Central memory CD8-positive, alpha-beta T cell (primary cell): Measurements from ENCODE around the gene PCSK6.

Experiments
- ATAC-seq: fragments of 150-1000 bp; cut with Tn5 transposase; replicated peaks from 2 replicates; pipeline ENCODE4 v1.10.0; 2022; ENCODE audit warnings: mild to moderate bottlenecking, moderate FRiP score, moderate number of reproducible peaks; ENCODE audit not compliant: poor library complexity, severe bottlenecking; ENCODE audit errors: extremely low read depth
- DNase-seq, 2 donors: peaks; one replicate each; pipeline ENCODE4 v3.0.0; 2021; ENCODE audit warnings: low spot score in 2 of 2
- H3K27ac Mint-ChIP-seq: one replicate; pipeline ENCODE4 v1.8.0; 2022; ENCODE audit warnings: low read depth, mild to moderate bottlenecking, moderate library complexity, mixed read lengths
- H3K27me3 Mint-ChIP-seq: one replicate; pipeline ENCODE4 v1.8.0; 2022; ENCODE audit warnings: mixed read lengths
- H3K36me3 Mint-ChIP-seq: one replicate; pipeline ENCODE4 v1.8.0; 2022; ENCODE audit warnings: mild to moderate bottlenecking, moderate library complexity, mixed read lengths; ENCODE audit not compliant: insufficient read depth
- H3K4me1 Mint-ChIP-seq: one replicate; pipeline ENCODE4 v1.8.0; 2022; ENCODE audit warnings: mixed read lengths
- H3K4me3 Mint-ChIP-seq: one replicate; pipeline ENCODE4 v1.8.0; 2022; ENCODE audit warnings: mild to moderate bottlenecking, moderate library complexity, mixed read lengths
- H3K9me3 Mint-ChIP-seq: one replicate; pipeline ENCODE4 v1.8.0; 2022; ENCODE audit warnings: mixed read lengths

Gene PCSK6

GRCh38 chr15:101355678-101356464 lies 133.6 kb downstream of the PCSK6 start:
- Mint-ChIP-seq H3K4me1 (no peaks in the 10 kb centered on the region), H3K27ac (no peak overlapping the region), H3K4me3 (no peak overlapping the region), H3K9me3 (no peaks in the 10 kb centered on the region), H3K27me3 (peaks cover 49% of the 10 kb centered on the region), H3K36me3 (no peaks in the 10 kb centered on the region)
- ATAC-seq = no peak
- no peak for DNase-seq

DNA sequence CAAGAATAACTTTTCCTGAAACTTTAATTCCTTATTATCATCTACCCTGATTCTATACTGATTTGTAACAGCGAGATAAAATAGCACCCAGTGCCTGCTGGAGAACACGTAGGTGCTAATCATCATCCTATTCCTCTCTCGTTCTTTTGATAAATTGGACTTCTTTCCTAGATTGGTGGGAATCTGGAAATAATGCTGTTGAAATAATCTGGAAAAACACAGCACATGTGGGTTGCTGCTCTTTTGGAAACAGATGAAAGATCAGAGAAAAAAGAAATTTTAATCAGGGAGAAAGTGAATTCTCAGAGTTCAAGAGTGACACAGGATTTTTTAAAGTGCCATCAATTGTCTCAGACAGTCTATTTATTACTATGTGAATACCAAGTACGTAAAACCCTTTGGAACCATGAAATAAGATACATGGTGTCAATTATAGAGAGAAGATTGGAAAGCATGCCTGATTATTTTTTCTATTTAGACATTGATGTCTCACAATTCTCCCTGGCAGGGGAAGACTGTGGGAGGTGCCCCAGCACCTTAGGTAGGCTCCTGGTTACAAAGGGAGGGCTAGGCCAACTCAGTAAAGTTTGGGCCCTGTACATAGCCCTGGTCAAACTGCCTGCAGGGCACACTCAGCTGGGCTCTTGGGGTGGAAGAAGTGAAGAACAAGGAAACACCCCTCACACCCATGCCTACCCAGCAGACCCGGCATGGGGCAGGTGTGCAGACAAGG lies 134.4 kb downstream of the PCSK6 start:
- H3K9me3 Mint-ChIP-seq = no peaks in the 10 kb centered on the region
- H3K36me3 Mint-ChIP-seq = no peaks in the 10 kb centered on the region
- DNase-seq = no peak
- peaks cover 50% of the 10 kb centered on the region for H3K27me3 Mint-ChIP-seq
- H3K4me1 Mint-ChIP-seq = no peaks in the 10 kb centered on the region
- no peak overlapping the region for H3K4me3 Mint-ChIP-seq
- ATAC-seq = no peak
- no peak overlapping the region for H3K27ac Mint-ChIP-seq

GRCh38 chr15:101353240-101353639 lies 136.3 kb downstream of the PCSK6 start:
- Mint-ChIP-seq H3K27me3 (peaks cover 64% of the 10 kb centered on the region), H3K4me3 (no peak overlapping the region), H3K9me3 (no peaks in the 10 kb centered on the region), H3K27ac (no peak overlapping the region), H3K4me1 (no peaks in the 10 kb centered on the region), H3K36me3 (no peaks in the 10 kb centered on the region)
- DNase-seq (no peak), ATAC-seq (no peak)

GRCh38 chr15:101351736-101352135 lies 137.8 kb downstream of the PCSK6 start:
- H3K9me3 Mint-ChIP-seq = no peaks in the 10 kb centered on the region
- no peaks in the 10 kb centered on the region for H3K4me1 Mint-ChIP-seq
- DNase-seq = no peak
- no peaks in the 10 kb centered on the region for H3K36me3 Mint-ChIP-seq
- H3K4me3 Mint-ChIP-seq = no peak overlapping the region
- no peak overlapping the region for H3K27ac Mint-ChIP-seq
- H3K27me3 Mint-ChIP-seq = peaks cover 79% of the 10 kb centered on the region
- ATAC-seq = no peak

DNA sequence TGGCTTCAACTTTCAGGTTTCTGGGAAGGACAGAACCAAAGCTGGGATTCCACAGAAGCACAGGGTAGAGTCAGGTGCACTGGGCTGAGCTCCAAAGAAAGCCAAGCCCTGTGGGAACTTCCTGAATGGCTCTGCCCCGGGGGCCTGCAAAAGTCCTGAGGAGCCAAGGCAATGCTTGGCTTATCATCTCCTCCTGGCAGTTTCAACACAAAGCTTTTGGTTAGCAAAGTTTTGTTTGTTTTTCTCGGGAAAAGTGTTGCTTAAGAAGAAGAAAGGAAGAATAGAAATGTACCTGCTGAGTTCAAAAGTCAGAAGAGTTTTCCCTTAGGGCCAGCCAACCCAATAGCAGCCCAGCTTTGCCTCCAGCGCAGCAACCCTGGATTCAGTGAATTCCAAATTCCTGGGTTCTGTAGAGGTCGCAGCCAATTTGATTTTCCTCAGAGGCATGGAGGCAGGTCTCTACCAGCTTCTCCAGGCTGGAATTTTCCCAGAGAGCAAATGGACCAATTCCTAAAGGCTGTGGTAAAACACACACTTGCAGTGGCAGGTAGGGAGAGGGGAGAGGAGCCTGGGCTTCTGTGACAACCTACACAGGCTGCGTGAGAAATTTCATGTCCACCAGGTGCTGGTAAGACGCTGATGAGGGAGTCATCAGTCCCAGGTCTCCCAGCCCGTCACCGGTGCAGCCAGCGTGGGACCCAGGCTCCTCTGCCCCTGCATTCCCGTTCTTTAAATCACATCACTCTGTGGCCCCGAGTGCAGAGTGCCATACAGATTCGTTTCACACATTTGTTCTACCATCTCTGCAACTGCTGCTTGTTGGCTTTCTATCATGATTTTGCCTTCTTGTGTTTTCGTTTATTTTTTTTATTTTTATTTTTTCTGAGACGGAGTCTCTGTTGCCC lies 140.2 kb downstream of the PCSK6 start:
- H3K4me3 Mint-ChIP-seq = no peak overlapping the region
- DNase-seq (no peak), ATAC-seq (no peak)
- no peaks in the 10 kb centered on the region for H3K36me3 Mint-ChIP-seq
- no peaks in the 10 kb centered on the region for H3K4me1 Mint-ChIP-seq
- no peak overlapping the region for H3K27ac Mint-ChIP-seq
- H3K9me3 Mint-ChIP-seq = no peaks in the 10 kb centered on the region
- peaks cover 87% of the 10 kb centered on the region for H3K27me3 Mint-ChIP-seq

DNA sequence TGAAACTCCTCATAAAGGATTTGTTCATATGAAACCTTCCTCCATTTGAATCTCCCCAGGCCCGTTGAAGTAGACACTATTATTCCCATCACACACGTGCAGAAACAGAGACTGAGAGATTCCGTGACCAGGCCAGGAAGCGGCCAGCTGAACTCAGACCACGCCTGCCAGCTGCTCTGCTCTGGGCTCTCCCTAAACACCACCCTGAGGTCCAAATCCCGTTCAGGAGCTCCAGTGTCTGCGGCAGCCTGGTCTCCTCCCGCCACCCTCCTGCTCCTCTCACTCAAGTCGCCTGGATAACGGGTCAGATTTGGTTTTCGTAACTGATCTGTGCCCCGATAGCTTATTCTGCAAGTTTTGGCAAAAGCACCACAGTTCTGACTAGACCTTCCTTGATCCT lies 140.9 kb downstream of the PCSK6 start:
- Mint-ChIP-seq H3K4me1 (no peaks in the 10 kb centered on the region), H3K36me3 (no peaks in the 10 kb centered on the region), H3K4me3 (no peak overlapping the region), H3K27me3 (peaks cover 87% of the 10 kb centered on the region), H3K27ac (no peak overlapping the region), H3K9me3 (no peaks in the 10 kb centered on the region)
- ATAC-seq = no peak
- no peak for DNase-seq

GRCh38 chr15:101348015-101348414 lies 141.5 kb downstream of the PCSK6 start:
- Mint-ChIP-seq H3K36me3 (no peaks in the 10 kb centered on the region), H3K9me3 (no peaks in the 10 kb centered on the region), H3K4me3 (no peak overlapping the region), H3K27me3 (peaks cover 87% of the 10 kb centered on the region), H3K4me1 (no peaks in the 10 kb centered on the region), H3K27ac (no peak overlapping the region)
- no peak for ATAC-seq
- DNase-seq = no peak

DNA sequence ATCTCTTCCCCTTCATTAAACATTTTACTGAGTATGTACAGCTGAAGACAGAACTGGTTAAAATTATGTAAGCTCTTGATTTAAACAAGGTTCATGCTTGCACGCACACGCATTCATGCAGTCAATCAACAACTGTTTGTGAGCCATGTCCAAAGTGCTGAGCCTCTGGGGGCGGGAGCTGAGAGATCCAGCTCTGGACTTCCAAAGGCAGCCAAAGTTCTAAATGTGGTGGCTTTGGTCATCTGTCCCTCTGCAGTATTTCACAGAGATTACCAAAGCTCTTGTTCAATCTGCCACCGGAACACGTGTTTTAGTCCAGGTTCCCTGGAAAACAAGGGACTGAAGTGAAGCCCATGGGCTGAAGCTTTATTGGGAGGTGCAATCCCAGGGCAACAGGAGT lies 142.1 kb downstream of the PCSK6 start:
- Mint-ChIP-seq H3K36me3 (no peaks in the 10 kb centered on the region), H3K4me1 (no peaks in the 10 kb centered on the region), H3K4me3 (no peak overlapping the region), H3K27ac (no peak overlapping the region), H3K27me3 (peaks cover 84% of the 10 kb centered on the region), H3K9me3 (no peaks in the 10 kb centered on the region)
- no peak for DNase-seq
- ATAC-seq = no peak

GRCh38 chr15:101346928-101347327 lies 142.6 kb downstream of the PCSK6 start:
- no peaks in the 10 kb centered on the region for H3K36me3 Mint-ChIP-seq
- no peak overlapping the region for H3K27ac Mint-ChIP-seq
- H3K4me3 Mint-ChIP-seq = no peak overlapping the region
- peaks cover 81% of the 10 kb centered on the region for H3K27me3 Mint-ChIP-seq
- ATAC-seq = no peak
- DNase-seq = no peak
- H3K9me3 Mint-ChIP-seq = no peaks in the 10 kb centered on the region
- no peaks in the 10 kb centered on the region for H3K4me1 Mint-ChIP-seq

GRCh38 chr15:101342056-101342455 lies 147.5 kb downstream of the PCSK6 start:
- H3K9me3 Mint-ChIP-seq = no peaks in the 10 kb centered on the region
- no peaks in the 10 kb centered on the region for H3K4me1 Mint-ChIP-seq
- ATAC-seq = no peak
- H3K27ac Mint-ChIP-seq = no peak overlapping the region
- no peak overlapping the region for H3K4me3 Mint-ChIP-seq
- peaks cover 63% of the 10 kb centered on the region for H3K27me3 Mint-ChIP-seq
- no peaks in the 10 kb centered on the region for H3K36me3 Mint-ChIP-seq
- DNase-seq = no peak

GRCh38 chr15:101338502-101339057 lies 150.9 kb downstream of the PCSK6 start:
- H3K27me3 Mint-ChIP-seq = peaks cover 29% of the 10 kb centered on the region
- DNase-seq = no peak
- H3K9me3 Mint-ChIP-seq = peaks cover 1% of the 10 kb centered on the region
- peaks cover 5% of the 10 kb centered on the region for H3K36me3 Mint-ChIP-seq
- peaks cover 12% of the 10 kb centered on the region for H3K4me1 Mint-ChIP-seq
- no peak for ATAC-seq
- H3K4me3 Mint-ChIP-seq = no peak overlapping the region
- H3K27ac Mint-ChIP-seq = no peak overlapping the region

GRCh38 chr15:101337976-101338375 lies 151.5 kb downstream of the PCSK6 start:
- Mint-ChIP-seq H3K4me1 (peaks cover 18% of the 10 kb centered on the region), H3K4me3 (no peak overlapping the region), H3K27ac (no peak overlapping the region), H3K36me3 (peaks cover 5% of the 10 kb centered on the region), H3K27me3 (peaks cover 23% of the 10 kb centered on the region), H3K9me3 (peaks cover 7% of the 10 kb centered on the region)
- ATAC-seq (no peak), DNase-seq (no peak)
